HG03520 (cell line): Measurements from ENCODE around the gene CCL15.
"Not testable (repeated sequence)": the region's sequence is repeated elsewhere in the genome, so short reads cannot be mapped to it uniquely, and the experiment has no call there.

Experiments used
- ATAC-seq: cut with Tn5 transposase; IDR thresholded peaks from one replicate; pipeline ENCODE4 v1.9.1; 2021; ENCODE audit warnings: mild to moderate bottlenecking, moderate library complexity; ENCODE audit not compliant: unreplicated experiment

CCL15 gene

GRCh38 chr17:35998018-35998545 is 3.3 kb downstream of the CCL15 start:
- ATAC-seq, result no peak

DNA sequence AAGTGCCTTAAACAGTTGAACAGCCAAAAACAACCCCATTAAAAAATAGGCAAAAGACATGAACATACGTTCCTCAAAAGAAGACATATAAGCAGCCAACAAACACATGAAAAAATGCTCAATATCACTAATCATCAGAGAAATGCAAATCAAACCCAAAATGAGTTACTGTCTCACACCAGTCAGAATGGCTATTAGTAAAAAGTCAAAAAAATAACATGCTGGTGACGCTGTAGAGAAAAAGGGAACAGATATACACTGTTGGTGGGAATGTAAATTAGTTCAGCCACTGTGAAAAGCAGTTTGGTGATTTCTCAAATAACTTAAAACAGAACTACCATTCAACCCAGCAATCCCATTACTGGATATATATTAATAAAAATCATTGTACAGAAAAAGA is 6.0 kb downstream of the CCL15 start:
- ATAC-seq, result not testable (repeated sequence)

- no peak for ATAC-seq
Measured at GRCh38 chr17:35991075-35991474, 10.3 kb downstream of the CCL15 start.

DNA sequence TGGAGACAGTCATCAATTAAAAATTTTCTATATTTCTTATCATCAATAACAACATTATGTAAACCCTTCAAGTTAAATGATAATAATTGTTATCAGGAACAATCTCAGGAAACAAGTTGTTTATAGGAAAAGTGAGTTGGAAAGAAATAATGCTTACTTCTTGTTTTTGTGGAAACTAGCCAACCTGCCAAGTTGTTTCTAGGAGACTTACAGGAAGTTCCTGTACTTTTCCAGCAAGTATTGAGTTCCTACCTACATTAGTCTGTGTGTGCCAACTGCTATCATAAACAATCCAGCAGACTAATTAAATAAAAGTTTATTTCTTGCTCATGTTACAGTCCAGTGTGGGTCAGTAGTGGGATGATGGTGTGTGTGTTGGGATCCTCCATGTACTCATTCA is 13.2 kb downstream of the CCL15 start:
- no peak for ATAC-seq

GRCh38 chr17:35986643-35987042 is 14.7 kb downstream of the CCL15 start, which contains the start of gene CCL14:
CCL14 (minus strand) TSS chr17:35986729; CDS start chr17:35986649, 80 bp downstream.
- ATAC-seq, result no peak

DNA sequence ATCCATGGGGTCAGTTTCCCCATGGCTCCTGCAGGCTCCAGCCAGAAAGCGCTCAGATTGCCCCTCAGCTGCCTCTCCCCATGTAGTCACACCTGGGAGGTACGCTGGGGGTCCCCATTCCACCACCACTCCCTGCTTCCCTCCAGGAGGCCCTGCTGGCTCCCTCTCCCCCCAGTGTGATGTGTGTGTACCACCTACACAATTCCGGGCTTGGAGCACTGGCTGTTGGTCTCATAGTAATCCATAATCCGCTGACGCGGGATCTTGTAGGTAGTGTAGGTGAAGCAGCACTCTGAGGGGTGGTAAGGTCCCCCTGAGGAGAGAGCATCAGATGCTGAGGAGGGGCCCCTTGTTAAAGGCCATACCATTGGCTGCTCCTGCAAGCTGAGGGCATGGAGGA is 17.2 kb downstream of the CCL15 start:
- no peak for ATAC-seq

- ATAC-seq, result no peak
Measured at GRCh38 chr17:35982409-35983191, 18.8 kb downstream of the CCL15 start.

DNA sequence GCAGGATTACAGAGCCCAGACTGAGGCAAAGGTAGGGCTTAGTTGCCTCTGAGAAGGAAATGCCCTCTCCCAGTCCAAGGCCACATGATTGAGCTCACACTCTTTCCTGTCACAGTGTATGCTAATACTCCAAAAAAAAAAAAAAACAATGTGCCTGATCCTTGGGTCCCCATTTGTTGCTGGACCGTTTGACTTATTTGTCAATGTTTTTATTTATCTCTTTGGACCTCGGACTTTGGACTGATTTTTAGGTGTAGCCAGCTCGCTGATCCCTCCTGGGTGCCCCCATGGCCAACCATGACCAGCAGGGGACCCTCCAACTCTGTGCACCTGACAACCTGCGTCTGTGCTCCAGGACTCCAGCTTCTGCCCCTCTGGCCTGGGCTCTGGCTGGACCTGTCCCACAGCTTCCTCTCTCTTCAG is 19.4 kb downstream of the CCL15 start:
- ATAC-seq, result no peak

GRCh38 chr17:35981246-35981645 is 20.1 kb downstream of the CCL15 start, which contains the start of gene CCL16:
CCL16 (minus strand) TSS chr17:35981497; CDS start chr17:35981420, 77 bp downstream.
- no peak for ATAC-seq

DNA sequence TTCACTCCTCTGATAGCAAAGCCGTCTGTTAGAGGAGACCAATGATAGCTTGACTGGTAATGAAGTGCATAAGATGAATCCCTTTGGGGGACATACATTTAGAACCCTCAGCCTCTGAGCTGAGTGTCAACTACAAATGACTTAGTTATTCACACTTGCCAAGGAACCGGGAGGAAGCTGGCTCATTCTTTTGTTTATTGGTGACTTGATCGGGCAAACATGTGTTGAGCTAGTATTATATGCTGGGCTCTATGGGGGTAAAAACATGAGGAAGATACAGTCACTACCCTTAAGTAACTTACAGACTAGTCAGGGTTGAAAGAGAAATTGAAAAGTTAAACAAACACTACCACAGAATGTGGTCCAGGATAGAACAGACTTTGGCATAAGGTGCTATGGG is 23.0 kb downstream of the CCL15 start:
- no peak for ATAC-seq

DNA sequence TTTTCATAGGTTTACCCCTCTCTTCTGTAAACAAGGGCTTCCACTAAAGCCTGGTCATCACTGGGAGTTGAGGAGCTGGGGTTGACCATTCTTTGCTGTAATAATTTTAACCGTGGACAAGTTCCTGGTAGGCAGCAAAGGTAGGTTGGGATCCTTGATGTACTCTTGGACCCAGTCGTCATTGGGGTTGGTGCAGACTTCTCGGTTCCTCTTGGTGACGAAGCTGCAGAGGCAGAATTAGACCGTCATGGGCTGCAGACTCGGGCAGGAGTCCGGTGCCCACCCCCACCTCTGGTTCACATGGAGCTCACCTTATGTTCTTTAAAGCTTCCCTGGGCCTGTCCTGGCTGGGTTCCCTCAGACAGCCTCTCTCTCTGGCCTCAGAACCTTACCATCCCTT is 23.8 kb downstream of the CCL15 start:
- no peak for ATAC-seq

GRCh38 chr17:35973333-35974260 is 27.8 kb downstream of the CCL15 start:
- ATAC-seq, result no peak

DNA sequence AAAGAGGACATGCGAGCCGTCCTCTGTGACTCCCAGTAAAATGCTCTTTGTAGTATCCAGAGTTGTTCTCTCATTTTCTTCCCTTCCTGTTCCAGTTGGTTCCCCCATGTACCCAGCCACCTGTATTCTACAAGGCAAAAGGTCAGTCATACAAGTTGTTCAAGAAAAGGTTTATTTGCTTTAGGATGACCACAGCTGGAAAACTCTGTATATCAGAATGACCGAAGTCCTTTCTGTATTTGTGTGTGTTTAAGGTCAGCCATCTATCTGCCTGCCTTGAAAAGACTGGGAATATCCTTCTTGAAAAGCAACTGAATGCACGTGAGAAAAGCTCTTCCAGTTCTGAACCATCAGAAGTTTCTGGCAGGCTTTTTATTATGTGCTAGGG is 28.4 kb downstream of the CCL15 start:
- no peak for ATAC-seq

DNA sequence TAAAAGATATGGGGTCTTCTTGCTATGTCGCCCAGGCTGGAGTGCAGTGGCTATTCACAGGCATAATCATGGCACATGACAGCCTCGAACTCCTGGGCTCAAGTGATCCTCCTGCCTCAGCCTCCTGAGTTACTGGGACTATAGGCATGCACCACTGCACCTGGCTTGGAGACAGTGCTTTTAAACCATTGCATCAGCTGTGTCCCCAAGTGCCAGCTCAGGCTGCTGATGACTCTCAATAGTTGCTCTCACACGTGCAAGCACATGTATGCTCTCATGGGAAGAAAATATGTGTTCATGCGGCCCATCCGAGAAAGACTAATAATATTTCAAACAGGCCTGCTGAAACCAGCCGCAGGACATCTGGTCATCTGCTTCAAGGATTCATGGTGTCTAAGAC is 28.8 kb downstream of the CCL15 start:
- no peak for ATAC-seq

DNA sequence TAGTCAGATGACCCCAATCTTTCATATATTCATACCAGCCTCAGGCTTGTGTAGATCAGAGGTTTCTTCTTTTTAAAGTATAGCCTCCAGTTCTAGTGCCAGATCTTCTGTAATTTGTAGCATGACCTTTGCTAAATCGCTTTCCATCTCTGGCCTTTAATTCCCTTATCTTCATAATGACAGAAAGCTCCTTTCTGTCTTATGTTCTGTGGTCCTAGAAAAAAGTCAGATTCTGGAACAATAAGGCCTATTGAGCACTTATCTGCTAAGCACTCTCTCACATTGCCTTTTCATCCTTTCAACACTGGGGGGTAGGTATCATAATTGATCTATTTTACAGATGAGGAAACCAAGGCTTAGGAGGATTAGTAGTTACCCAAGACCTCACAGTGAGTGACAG is 29.3 kb downstream of the CCL15 start:
- ATAC-seq, result no peak

- ATAC-seq, result no peak
Measured at GRCh38 chr17:35969558-35970380, 31.6 kb downstream of the CCL15 start.

- ATAC-seq, result no peak
Measured at GRCh38 chr17:35968520-35969054, 32.8 kb downstream of the CCL15 start.

- ATAC-seq, result no peak
Measured at GRCh38 chr17:35965272-35965671, 36.1 kb downstream of the CCL15 start.

DNA sequence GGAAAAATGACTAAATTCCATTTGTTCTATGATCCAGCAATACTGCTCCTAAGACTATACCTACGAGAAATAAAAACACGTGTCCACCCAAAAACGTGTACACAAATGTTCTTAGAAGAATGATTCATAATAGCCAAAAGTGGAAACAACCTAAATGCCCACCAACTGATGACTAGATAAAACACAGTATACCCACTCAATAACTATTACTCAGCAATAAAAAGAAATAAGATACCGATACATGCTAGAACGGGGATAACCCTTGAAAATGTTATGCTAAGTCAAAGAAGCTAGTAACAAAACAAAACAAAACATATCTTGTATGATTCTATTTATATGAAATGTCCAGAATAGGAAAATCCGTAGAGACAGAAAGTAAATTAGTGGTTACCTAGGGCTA is 37.7 kb downstream of the CCL15 start:
- ATAC-seq, result no peak

GRCh38 chr17:35953720-35954119 is 47.6 kb downstream of the CCL15 start:
- no peak for ATAC-seq
